SU-DHL-6 (cell line): ENCODE measurements around the gene RNU6-7.

ENCODE experiments used
- CTCF ChIP-seq: fragments of 200-600 bp; sonication (generic); IDR thresholded peaks from one replicate; pipeline ENCODE4 v1.5.1; 2017; ENCODE audit warnings: antibody characterized with exemption, mild to moderate bottlenecking, low read length, moderate library complexity; ENCODE audit not compliant: insufficient read depth, poor library complexity, severe bottlenecking
- EZH2phosphoT487 ChIP-seq: fragments of 200-600 bp; sonication (generic), shearing (Covaris generic); conservative IDR thresholded peaks from 2 replicates; pipeline ENCODE4 v1.6.1; 2018; ENCODE audit warnings: mild to moderate bottlenecking, antibody characterized with exemption, low read length, moderate library complexity, mixed read lengths

DNA sequence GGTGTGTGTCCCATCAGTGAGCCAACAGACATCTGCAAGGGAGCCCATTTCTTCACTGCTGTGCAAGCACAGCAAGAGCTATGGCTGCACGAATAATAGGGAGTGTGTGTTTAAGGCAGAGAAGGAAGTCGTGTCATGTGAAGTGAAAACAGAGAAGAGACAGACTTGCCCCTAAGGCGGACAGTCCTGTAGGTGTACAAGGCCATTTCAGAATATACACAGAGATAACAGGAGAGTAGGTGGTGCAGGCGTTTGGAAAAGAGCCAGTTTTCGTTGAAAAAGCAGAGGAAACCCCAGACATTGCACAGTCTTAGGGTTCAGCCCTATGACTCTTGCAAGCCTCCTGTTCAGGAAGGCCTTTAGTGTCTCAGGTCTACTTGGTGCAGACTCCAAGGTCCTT is 47.5 kb downstream of the RNU6-7 start:
- TF ChIP-seq CTCF = no peak
- TF ChIP-seq EZH2phosphoT487 = no peak
